Mesodermal cell (in vitro differentiated cells): ENCODE results near the gene CALML4.
"Not testable (repeated sequence)": the region's sequence is repeated elsewhere in the genome, so short reads cannot be mapped to it uniquely, and the experiment has no call there.

Source experiments
- H3K27ac ChIP-seq: 2 replicates; pipeline ENCODE4 v1.7.0; 2013; ENCODE audit warnings: mild to moderate bottlenecking, low read depth, low read length, moderate library complexity; ENCODE audit not compliant: severe bottlenecking
- H3K36me3 ChIP-seq: 2 replicates; pipeline ENCODE4 v1.7.1; 2013; ENCODE audit warnings: mild to moderate bottlenecking, low read length, moderate library complexity; ENCODE audit not compliant: control insufficient read depth, insufficient read depth
- H3K4me1 ChIP-seq: one replicate; pipeline ENCODE4 v1.7.1; 2013; ENCODE audit warnings: mild to moderate bottlenecking, low read length; ENCODE audit not compliant: insufficient read depth, control insufficient read depth, poor library complexity, severe bottlenecking
- H3K4me3 ChIP-seq: 2 replicates; pipeline ENCODE4 v1.7.0; 2013; ENCODE audit warnings: low read length, control low read depth, mild to moderate bottlenecking; ENCODE audit not compliant: insufficient read depth, poor library complexity, severe bottlenecking; ENCODE audit errors: extremely low read depth
- H3K9me3 ChIP-seq: 2 replicates; pipeline ENCODE4 v1.7.1; 2013; ENCODE audit warnings: mild to moderate bottlenecking, low read length, moderate library complexity; ENCODE audit not compliant: control insufficient read depth
- WGBS, 2 experiments: methylation state at CpG; one replicate each; pipeline ENCODE4 v1.1.5; 2013; ENCODE audit warnings: missing lambda C conversion rate in 2 of 2; ENCODE audit not compliant: insufficient coverage in 2 of 2; 5-methylcytosine and 5-hydroxymethylcytosine counted together

Gene CALML4

DNA sequence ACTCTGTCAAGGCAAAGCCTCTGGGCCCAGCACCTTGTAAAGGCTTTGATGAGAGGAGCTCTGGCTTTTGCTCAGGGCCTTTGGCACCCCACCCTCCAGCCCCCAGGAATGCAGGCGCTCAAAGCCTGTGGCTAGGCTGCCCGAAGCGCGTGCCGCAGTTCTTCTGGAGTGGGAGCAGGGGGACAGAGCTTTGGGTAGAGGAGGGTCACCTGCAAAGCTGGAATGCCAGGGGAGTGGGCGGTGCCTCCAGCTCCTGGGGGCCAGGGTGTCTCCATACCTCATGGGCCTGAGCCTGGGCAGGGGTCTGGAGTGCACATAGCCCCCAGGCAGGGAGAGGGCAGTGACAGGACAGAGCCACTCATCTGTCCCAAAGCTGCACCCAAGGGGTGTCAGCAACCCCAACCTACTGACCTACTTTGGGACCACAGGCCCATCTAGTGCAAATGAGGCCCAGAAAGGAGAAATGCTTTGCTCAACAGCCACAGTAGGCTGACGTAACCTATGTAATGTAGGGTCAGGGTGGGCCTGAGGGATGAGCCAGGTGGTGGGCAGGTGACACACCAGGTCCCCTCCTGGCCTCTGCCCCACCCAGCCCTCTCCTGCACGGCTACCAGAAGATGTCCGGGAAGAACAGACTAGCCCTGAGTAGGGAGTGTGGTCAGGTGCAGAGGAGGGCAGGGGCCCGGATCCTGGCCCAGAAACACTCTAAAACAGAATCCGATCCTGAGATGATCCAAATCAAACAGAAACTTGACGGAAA, 2.2 kb upstream of the CALML4 start:
- Histone ChIP-seq H3K4me1 (peaks cover 19% of the 10 kb centered on the region), H3K9me3 (no peaks in the 10 kb centered on the region), H3K36me3 (peaks cover 13% of the 10 kb centered on the region), H3K27ac (no peak overlapping the region), H3K4me3 (no peak overlapping the region)
- WGBS, 2 experiments: 86 to 98% methylated on average over 5 to 11 of the region's 12 CpGs

DNA sequence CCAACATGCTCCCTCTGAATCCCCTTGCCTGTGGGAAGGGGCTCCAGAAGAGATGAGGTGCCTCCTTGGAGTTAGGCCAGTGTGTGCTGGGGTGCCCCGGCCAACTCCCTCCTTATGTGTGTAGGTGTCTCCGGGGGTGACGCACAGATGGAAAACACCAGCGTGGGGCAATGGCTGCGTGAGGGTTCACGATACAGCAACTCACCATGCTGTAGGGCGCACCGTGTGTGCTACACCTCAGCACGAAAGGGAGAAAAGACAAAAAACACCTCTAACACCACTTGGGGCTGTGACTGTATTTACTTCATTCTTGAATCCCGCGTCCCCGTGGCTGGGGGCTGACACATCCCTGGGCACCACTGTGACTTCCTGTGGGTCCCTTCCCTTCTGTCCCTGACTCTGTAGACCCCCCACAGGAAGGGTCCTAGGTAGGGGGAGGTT, 1.6 kb upstream of the CALML4 start:
- WGBS, 2 experiments: 95 to 97% methylated on average over 8 to 9 of the region's 12 CpGs
- Histone ChIP-seq H3K4me1 (peaks cover 19% of the 10 kb centered on the region), H3K4me3 (no peak overlapping the region), H3K9me3 (no peaks in the 10 kb centered on the region), H3K36me3 (peaks cover 13% of the 10 kb centered on the region), H3K27ac (no peak overlapping the region)

DNA sequence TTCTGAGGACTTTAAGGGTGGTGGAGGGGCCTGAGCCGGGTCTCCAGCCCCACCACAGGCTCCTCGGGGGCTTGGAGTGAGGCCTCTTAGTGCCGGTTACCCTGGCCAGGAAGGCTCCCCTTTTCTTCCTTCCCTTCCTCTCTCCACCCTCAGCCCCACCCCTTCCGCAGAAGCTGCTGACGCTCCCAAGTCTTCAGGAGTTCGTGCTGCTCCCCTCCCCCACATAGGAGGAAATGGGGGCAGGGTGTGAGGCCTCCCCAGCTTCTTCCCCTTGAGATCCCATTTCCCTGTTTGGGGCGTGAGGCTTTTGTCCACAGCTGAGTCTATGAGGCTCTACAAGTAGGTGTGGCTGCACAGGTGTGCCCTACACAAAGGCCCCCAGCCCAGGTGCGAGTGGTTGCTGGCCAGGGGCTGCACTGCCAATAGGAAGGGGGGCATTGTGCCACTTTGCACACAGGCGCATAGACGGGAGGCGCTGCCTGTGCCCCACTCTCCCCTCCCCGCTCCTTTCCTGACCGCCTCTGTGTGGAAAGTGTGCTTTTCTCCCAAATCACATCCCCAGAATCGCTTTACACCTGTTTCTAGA, 915 bp upstream of the CALML4 start:
- no peak overlapping the region for H3K27ac ChIP-seq
- 77 to 88% methylated on average over 3 to 5 of the region's 14 CpGs for WGBS, 2 experiments
- no peak overlapping the region for H3K4me3 ChIP-seq
- peaks cover 18% of the 10 kb centered on the region for H3K4me1 ChIP-seq
- H3K36me3 ChIP-seq: peaks cover 6% of the 10 kb centered on the region
- no peaks in the 10 kb centered on the region for H3K9me3 ChIP-seq

DNA sequence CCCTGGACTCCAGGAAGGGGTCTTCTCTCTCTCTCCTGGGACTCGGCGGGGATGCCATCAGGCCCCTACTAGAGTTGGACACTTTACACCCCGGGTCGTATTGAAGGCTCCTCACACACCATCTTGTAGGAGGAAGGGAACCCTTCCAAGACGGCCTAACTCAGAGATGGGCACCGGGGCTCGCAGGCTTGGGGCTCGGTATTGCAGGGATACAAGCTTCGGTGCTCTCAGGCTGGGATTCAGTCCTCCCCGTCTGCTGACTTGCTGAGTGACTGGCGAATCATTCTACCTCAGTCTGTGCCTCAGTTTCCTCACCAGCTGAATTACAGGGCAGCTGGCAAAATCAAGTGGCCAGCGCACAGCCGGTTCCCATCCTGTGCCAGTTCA, 419 bp upstream of the CALML4 start:
- Histone ChIP-seq H3K4me3 (no peak overlapping the region), H3K27ac (no peak overlapping the region), H3K4me1 (peaks cover 13% of the 10 kb centered on the region), H3K9me3 (no peaks in the 10 kb centered on the region), H3K36me3 (peaks cover 5% of the 10 kb centered on the region)
- 94 to 95% methylated on average over 9 of the region's 13 CpGs for WGBS, 2 experiments

DNA sequence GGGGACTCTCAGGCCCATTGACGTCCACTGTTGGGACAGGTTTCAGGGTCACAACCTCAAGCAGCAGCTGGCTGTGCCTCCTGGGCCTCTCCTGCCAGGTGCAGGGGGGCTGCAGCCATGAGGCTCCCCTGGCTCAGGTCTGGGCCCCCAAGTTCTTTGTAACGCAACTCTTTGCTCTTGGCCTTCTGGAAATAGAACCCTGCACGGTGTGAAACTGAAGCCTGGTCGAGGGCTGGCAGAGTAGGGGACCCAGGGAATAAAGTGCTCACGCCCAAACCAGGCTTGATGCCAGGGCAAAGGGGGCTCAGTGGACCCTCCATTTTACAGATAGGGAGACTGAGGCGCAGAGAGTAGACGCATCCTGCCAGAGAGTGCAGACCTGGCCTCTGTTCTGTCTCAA, 771 bp downstream of the CALML4 start:
- Histone ChIP-seq H3K9me3 (no peaks in the 10 kb centered on the region), H3K4me3 (no peak overlapping the region), H3K4me1 (peaks cover 11% of the 10 kb centered on the region), H3K27ac (no peak overlapping the region), H3K36me3 (no peaks in the 10 kb centered on the region)
- WGBS, 2 experiments: 95 to 97% methylated on average over 7 of the region's 7 CpGs

DNA sequence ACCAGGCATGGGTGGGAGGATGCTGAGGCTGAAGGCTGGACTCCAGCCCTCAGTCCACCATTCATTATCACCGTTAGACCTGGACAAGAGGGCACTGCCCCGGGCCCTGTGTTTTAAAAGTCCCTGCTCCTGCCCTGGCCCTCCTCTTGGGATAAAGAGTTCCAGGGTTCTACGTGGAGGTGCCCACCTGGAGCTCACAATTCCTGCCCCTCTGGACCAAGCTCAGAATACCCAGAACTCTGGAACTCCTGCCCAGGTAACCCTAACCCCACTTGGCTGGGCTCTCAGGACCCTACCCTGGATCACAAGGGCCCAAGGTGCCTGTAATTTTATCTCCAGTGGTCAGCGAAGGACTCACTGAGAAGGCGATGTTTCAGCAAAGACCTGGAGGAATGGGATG, 1.2 kb downstream of the CALML4 start:
- Histone ChIP-seq H3K36me3 (no peaks in the 10 kb centered on the region), H3K4me3 (no peak overlapping the region), H3K9me3 (no peaks in the 10 kb centered on the region), H3K27ac (no peak overlapping the region), H3K4me1 (peaks cover 11% of the 10 kb centered on the region)
- WGBS, 2 experiments: 97% methylated on average over 4 to 5 of the region's 5 CpGs

DNA sequence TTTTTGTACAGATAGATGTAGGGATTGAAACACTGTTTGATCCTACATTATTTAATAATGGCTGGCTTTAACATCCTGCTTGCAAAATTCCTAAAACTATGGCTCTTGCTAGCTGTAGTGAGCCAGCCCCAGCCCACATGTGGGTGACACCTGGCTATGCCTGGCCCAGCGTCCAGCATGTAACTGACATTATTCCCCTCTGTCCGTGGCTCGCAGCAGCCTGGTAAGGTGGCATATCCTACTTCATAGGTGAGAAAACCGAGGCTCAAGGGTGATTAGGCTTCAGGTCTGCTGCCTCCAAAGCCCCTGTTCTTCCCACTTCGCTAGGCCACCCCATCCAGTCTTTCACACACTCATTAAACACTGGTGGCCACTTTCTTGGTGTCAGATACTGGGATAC, 1.6 kb downstream of the CALML4 start:
- Histone ChIP-seq H3K4me3 (no peak overlapping the region), H3K4me1 (peaks cover 11% of the 10 kb centered on the region), H3K9me3 (no peaks in the 10 kb centered on the region), H3K36me3 (no peaks in the 10 kb centered on the region), H3K27ac (no peak overlapping the region)
- 96 to 100% methylated on average over 5 of the region's 5 CpGs for whole genome bisulfite sequencing, 2 experiments

DNA sequence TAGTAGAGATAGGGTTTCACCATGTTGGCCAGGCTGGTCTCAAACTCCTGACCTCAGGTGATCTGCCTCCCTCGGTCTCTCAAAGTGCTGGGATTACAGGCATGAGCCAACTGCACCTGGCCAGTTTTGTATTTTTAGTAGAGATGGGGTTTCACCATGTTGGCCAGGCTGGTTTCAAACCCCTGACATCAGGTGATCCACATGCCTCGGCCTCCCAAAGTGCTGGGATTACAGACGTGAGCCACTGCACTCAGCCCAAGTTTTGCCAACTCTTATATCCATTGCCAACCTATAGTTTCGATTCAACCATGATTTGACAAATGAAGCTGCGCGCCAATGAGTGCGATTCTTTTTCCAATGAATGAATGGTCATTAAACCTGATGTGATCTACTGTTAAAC, 2.1 kb downstream of the CALML4 start:
- not testable (repeated sequence) for H3K4me3 ChIP-seq, H3K27ac ChIP-seq, H3K36me3 ChIP-seq, H3K9me3 ChIP-seq
- 85 to 94% methylated on average over 4 to 5 of the region's 7 CpGs for WGBS, 2 experiments
- H3K4me1 ChIP-seq: peaks cover 11% of the 10 kb centered on the region

DNA sequence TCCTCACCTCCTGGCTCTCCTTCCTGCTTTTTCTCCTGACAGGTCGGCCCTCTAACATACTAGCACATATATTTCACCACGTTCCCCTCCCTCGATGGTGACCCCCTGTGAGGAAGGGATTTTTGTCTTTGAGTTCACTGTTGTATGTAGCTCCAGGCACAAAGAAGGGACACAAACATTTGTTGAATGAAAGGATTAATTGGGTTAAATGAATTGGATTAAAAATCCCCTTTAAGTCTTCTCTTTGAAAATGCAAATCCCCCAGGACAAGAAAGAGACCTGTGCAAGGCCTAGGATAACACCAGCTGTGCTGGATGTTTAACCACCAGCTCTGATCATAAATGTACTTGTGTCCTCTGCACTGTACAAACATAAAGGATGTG, 3.3 kb downstream of the CALML4 start:
- no CpG with 5 or more reads among the region's 3 CpGs for WGBS, 2 experiments

DNA sequence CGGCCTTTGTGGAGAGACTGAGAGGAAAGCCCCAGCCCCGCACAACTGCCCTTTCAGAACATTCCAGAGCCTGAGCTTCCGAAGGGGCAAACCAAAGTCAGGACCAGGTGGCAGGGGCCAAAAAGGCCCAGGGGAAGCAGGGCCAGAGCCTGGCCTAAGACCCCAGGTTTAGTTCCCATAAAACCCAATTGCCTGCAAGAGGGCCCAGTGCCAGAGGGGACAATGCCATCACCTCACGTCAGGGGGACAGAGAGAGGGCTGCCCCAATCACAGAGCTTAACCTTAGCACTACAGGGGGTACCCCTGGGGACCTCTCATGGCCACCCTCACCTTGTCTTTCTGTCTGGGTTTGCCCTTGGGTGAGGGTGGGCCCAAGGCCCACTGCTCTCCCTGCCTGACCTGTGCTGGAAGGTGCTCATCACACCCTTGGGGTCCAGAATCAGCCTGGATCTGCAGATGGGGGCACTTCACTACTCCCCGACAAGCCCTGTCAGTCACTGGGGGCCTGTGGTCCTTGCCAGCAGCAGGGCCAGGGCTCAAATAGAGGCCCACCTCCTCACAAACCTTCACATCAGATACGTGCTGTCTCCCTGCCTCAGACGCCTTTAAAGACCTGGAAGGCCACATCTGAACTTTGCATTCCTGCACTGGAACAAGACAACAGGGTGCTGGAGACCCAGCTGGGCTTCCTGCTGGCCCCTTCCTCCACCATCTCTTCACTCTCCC, 3.8 kb downstream of the CALML4 start:
- WGBS, 2 experiments: 89 to 94% methylated on average over 5 to 7 of the region's 7 CpGs
- Histone ChIP-seq H3K9me3 (no peaks in the 10 kb centered on the region), H3K4me3 (no peak overlapping the region), H3K36me3 (peaks cover 9% of the 10 kb centered on the region), H3K27ac (no peak overlapping the region), H3K4me1 (peaks cover 7% of the 10 kb centered on the region)

More for the DNA sequence above, 3.3 kb downstream of the CALML4 start:
- no peaks in the 10 kb centered on the region for H3K9me3 ChIP-seq
- H3K4me3 ChIP-seq: no peak overlapping the region
- peaks cover 6% of the 10 kb centered on the region for H3K36me3 ChIP-seq
- H3K27ac ChIP-seq: no peak overlapping the region
- peaks cover 11% of the 10 kb centered on the region for H3K4me1 ChIP-seq
